HG03159 (cell line): Measurements from ENCODE around the gene ZNF628.

ENCODE experiments used
- ATAC-seq: cut with Tn5 transposase; IDR thresholded peaks from one replicate; pipeline ENCODE4 v1.9.1; 2021; ENCODE audit warnings: mild to moderate bottlenecking, moderate library complexity; ENCODE audit not compliant: unreplicated experiment

ZNF628 gene

GRCh38 chr19:55464662-55465054 is 11.8 kb upstream of the ZNF628 start, which contains the start of gene C19orf85:
Gene C19orf85 (minus strand): TSS chr19:55464751. CDS start chr19:55464554, 197 bp downstream.
- no peak for ATAC-seq

- ATAC-seq, result no peak
Observed at GRCh38 chr19:55465460-55466240, 10.8 kb upstream of the ZNF628 start.

GRCh38 chr19:55466241-55466614 is 10.2 kb upstream of the ZNF628 start:
- ATAC-seq, result no peak

- ATAC-seq, result peak; percentile 60
Observed at GRCh38 chr19:55467236-55468053, 9.0 kb upstream of the ZNF628 start.

DNA sequence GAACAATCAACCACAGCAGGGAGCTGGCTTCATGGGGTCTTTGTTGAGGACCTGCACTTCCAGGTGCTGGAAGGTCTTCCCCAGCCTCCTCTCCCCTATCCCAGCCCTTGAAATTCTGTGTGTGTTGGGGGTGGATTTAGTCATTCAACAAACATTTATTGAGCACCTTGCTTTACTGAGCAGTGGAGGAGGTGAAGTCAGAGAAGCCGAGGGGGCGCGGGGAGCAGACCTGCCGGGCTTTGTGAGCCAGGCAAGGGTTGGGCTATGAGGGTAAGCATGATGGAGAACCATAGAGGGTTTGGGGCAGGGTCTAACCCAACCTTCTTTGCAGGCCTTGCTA is 8.4 kb upstream of the ZNF628 start:
- ATAC-seq, result no peak

DNA sequence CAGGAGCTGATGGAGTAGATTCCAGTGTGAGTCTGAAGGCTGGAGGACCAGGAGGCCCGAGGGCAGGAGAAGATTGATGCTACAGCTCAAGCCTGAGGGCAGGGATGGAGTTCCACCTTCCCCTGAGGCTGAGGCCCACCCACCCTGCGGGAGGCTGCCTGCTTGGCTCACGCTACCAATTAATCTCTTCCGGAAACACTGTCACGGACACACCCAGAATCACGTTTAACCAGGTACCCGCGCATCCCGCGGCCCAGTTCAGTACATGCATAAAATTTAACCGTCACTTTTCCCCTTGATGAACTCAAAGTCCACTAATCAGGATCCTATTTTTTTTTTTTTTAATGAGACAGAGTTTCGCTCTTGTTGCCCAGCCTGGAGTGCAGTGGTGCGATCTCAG is 5.2 kb upstream of the ZNF628 start:
- ATAC-seq, result no peak

- ATAC-seq, result no peak
Observed at GRCh38 chr19:55472463-55472862, 4.0 kb upstream of the ZNF628 start.

GRCh38 chr19:55473225-55474012 is 3.0 kb upstream of the ZNF628 start:
- no peak for ATAC-seq

- ATAC-seq, result no peak
Observed at GRCh38 chr19:55474269-55475265, 1.9 kb upstream of the ZNF628 start.

GRCh38 chr19:55477905-55478304 is 1.5 kb downstream of the ZNF628 start:
- no peak for ATAC-seq

DNA sequence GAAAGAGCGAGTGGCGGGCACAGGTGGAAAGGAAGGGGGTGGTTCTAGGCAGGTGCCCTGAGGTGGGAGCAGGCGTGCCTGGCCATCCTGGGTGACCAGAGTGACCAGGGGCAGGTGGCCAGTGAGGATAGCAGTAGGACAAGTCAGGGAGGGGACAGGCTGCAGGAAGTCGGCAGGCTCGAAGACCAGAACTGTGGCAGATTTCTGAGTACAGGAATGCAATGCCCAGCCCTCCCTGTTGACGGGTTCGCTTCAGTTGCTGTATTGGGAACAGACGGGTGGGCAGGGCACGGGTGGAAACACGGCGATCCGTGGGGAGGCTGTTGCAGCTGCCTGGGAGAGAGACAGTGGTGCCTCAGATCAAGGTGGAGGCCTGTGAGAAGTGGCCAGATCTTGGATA is 1.9 kb downstream of the ZNF628 start:
- no peak for ATAC-seq

GRCh38 chr19:55479045-55479444 is 2.6 kb downstream of the ZNF628 start:
- ATAC-seq, result no peak

GRCh38 chr19:55479451-55480230 is 3.2 kb downstream of the ZNF628 start:
- no peak for ATAC-seq

DNA sequence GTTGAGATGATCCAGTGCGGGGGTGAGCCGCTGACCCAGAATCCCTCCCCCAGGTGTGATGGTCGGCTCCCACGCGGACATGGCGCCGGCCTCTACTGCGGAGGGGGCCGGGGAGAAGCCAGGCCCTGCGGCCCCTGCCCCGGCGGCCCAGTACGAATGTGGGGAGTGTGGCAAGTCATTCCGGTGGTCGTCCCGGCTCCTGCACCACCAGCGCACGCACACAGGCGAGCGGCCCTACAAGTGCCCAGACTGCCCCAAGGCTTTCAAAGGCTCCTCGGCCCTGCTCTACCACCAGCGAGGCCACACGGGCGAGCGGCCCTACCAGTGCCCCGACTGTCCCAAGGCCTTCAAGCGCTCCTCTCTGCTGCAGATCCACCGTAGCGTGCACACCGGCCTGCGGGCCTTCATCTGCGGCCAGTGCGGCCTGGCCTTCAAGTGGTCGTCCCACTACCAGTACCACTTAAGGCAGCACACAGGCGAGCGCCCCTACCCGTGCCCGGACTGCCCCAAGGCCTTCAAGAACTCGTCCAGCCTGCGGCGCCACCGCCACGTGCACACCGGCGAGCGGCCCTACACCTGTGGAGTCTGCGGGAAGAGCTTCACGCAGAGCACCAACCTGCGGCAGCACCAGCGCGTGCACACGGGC is 4.9 kb downstream of the ZNF628 start:
- no peak for ATAC-seq

DNA sequence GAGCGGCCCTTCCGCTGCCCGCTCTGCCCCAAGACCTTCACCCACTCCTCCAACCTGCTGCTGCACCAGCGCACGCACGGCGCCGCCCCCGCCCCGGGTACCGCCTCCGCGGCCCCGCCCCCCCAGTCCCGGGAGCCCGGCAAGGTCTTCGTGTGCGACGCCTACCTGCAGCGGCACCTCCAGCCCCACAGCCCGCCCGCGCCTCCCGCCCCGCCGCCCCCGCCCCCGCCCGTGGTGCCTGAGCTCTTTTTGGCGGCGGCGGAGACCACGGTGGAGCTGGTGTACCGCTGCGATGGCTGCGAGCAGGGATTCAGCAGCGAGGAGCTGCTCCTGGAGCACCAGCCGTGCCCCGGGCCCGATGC is 5.4 kb downstream of the ZNF628 start:
- no peak for ATAC-seq

- no peak for ATAC-seq
Observed at GRCh38 chr19:55482156-55482961, 5.9 kb downstream of the ZNF628 start.

- no peak for ATAC-seq
Observed at GRCh38 chr19:55482967-55483705, 6.7 kb downstream of the ZNF628 start.
